Heart left ventricle (tissue), 16 donors: ENCODE data around the gene ENOX2. TPM values are rescaled to one million over a fixed set of nuclear protein-coding genes. Genes with fewer than 3 reads are reported as not detected.
"Not testable (repeated sequence)": the region's sequence is repeated elsewhere in the genome, so short reads cannot be mapped to it uniquely, and the experiment has no call there.

ENCODE experiments used
- ATAC-seq, 4 donors: fragments of 200-7000 bp; cut with Tn5 transposase; one replicate each; pipeline ENCODE4 v1.9.1; 2020 to 2022; ENCODE audit warnings: moderate library complexity in 4 of 4, mild to moderate bottlenecking in 3 of 4, moderate number of reproducible peaks in 1 of 4
- DNase-seq, 5 donors: peaks; one replicate each; pipeline ENCODE4 v3.0.0-alpha.2; 2020
- H3K27ac ChIP-seq, 12 donors: fragments of 200-600 bp; sonication (generic) in 4 of 12; one replicate each; pipeline versions ENCODE4 v1.5.0 to v1.8.0; 2016 to 2022; ENCODE audit warnings: mild to moderate bottlenecking in 2 of 12
- H3K27me3 ChIP-seq, 9 donors: fragments of 200-600 bp; sonication (generic) in 2 of 9; one replicate each; pipeline versions ENCODE4 v1.5.1 to v1.8.0; 2016 to 2022; ENCODE audit warnings: mild to moderate bottlenecking in 3 of 9
- H3K36me3 ChIP-seq, 9 donors: fragments of 200-600 bp; sonication (generic) in 2 of 9; one replicate each; pipeline versions ENCODE4 v1.5.0 to v1.8.0; 2018 to 2022; ENCODE audit warnings: mild to moderate bottlenecking in 2 of 9
- H3K4me1 ChIP-seq, 12 donors: fragments of 200-600 bp; sonication (generic) in 4 of 12; one replicate each; pipeline versions ENCODE4 v1.5.0 to v1.8.0; 2016 to 2022; ENCODE audit warnings: mild to moderate bottlenecking in 3 of 12
- H3K4me3 ChIP-seq, 12 donors: fragments of 200-600 bp; sonication (generic) in 4 of 12; one replicate each; pipeline versions ENCODE4 v1.5.0 to v1.8.0; 2017 to 2022; ENCODE audit warnings: mild to moderate bottlenecking in 9 of 12, moderate library complexity in 4 of 12
- H3K9me3 ChIP-seq, 12 donors: fragments of 200-600 bp; sonication (generic) in 4 of 12; one replicate each; pipeline versions ENCODE4 v1.5.0 to v1.8.0; 2016 to 2022; ENCODE audit warnings: mild to moderate bottlenecking in 1 of 12
- POLR2A ChIP-seq, 2 donors: fragments of 450-650 bp; IDR thresholded peaks; one replicate each; pipeline ENCODE4 v1.6.1; 2017; ENCODE audit warnings: antibody characterized with exemption in 2 of 2, mild to moderate bottlenecking in 2 of 2, moderate library complexity in 2 of 2
- WGBS, 4 donors: extraction: QIAGEN DNeasy Blood & Tissue Kit in 2 of 4; methylation state at CpG; one replicate each; pipeline versions ENCODE4 v1.1.5 to v1.1.7; 2013 to 2018; 5-methylcytosine and 5-hydroxymethylcytosine counted together
- intact Hi-C, 10 donors: fragments of 100-400 bp; cut with DNase I; formaldehyde crosslinking; loops; one replicate each; pipeline versions ENCODE4 v1.11.1 to v1.14.2; 2022
- polyA plus RNA-seq, 2 donors: library from polyadenylated mRNA; stranded (reverse); fragments of 200-250 nt; gene quantifications; one replicate each; pipeline ENCODE4 v1.2.3, GENCODE V29; 2013
- total RNA-seq, 9 donors: library from RNA; depleted of rRNA in 2 of 9; stranded (reverse); fragments of >200 nt in 2 of 9; fragmentation: NEBNext Ultra II Directional in 3 of 9; extraction: Animal tissue kit (Norgen Biotek cat#: 25700) in 3 of 9; gene quantifications; one replicate each; pipeline versions ENCODE4 v1.1.0 to v1.2.4, GENCODE V29; 2016 to 2023
- TF ChIP-seq, protein P1 (sequence below), 12 donors: fragments of 200-600 bp; sonication (generic) in 4 of 12; IDR thresholded peaks; one replicate each; pipeline versions ENCODE4 v1.5.0 to v1.8.0; 2018 to 2022; ENCODE audit warnings: antibody characterized with exemption in 12 of 12, mild to moderate bottlenecking in 5 of 12
- donor health status: ischemic (EF 13 %, LVEDD 7.1; RV severe dilation, severe dysfunction).
- donor health status: healthy with polysubstance abuse.
- donor health status: DM: no; HTN: yes; CAD: no.
- donor health status: DM: no; HTN: no; CAD: no.
- donor health status: ischemic (EF 25% LVEDD 6.9; RV normal size, moderate dysfunction).
- donor health status: ischemic (EF 25% LVEDD 5.7; RV mildly dilated, moderate dysfunction).
- donor health status: healthy.
- donor health status: DM: yes; HTN: yes; CAD: no.
- donor health status: ischemic (EF 35%, LVEDD 5.7; RV mildly dilated, moderate dysfunction).
- donor health status: nonischemic (EF 11% LVEDD 7.7; RV severe dilation, severe dysfunction).
- donor health status: DM: yes; HTN: yes; CAD: no.
- donor health status: PGD.
- donor health status: ischemic (EF 29% LVEDD 5.4; RV normal size, mild dysfunction).
- donor health status: nonischemic (EF 23%, LVEDD 6.1; RV moderate dilation, normal function).

Gene ENOX2
- total and polyA plus RNA-seq, 11 donors, result 3.0 to 23.0 (median 17.4) TPM

DNA sequence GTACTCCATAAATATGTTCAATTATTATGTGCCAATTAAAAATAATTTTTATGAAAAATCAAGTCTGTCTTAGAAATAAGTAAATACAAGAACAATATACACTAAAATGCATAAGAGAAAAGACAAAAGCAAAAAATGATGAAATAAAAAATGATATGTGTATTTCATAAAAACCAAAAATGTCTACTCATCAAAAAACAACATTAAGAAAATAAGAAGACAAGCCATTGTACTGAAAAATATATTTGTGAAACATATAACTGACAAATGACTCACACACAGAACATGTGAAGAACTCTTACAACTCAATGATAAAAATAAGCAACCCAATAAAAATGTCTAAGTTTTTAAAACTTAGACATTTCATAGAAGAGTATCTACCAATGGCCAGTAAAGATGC is 34.1 kb upstream of the ENOX2 start:
- Histone ChIP-seq H3K36me3 (no peaks in the 10 kb centered on the region), H3K27ac (no peak overlapping the region), H3K27me3 (peaks cover 0 to 4% (median 0%) of the 10 kb centered on the region in 9 donors), H3K4me1 (no peaks in the 10 kb centered on the region), H3K9me3 (no peaks in the 10 kb centered on the region), H3K4me3 (no peak overlapping the region)
- DNase-seq (no peak), ATAC-seq (no peak)
- intact Hi-C loops, result no loop called here
- no peak for TF ChIP-seq POLR2A (IDR thresholded peaks at IDR 0.05)
- TF ChIP-seq, protein P1, sequence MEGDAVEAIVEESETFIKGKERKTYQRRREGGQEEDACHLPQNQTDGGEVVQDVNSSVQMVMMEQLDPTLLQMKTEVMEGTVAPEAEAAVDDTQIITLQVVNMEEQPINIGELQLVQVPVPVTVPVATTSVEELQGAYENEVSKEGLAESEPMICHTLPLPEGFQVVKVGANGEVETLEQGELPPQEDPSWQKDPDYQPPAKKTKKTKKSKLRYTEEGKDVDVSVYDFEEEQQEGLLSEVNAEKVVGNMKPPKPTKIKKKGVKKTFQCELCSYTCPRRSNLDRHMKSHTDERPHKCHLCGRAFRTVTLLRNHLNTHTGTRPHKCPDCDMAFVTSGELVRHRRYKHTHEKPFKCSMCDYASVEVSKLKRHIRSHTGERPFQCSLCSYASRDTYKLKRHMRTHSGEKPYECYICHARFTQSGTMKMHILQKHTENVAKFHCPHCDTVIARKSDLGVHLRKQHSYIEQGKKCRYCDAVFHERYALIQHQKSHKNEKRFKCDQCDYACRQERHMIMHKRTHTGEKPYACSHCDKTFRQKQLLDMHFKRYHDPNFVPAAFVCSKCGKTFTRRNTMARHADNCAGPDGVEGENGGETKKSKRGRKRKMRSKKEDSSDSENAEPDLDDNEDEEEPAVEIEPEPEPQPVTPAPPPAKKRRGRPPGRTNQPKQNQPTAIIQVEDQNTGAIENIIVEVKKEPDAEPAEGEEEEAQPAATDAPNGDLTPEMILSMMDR (IDR thresholded peaks at IDR 0.05), result no peak

DNA sequence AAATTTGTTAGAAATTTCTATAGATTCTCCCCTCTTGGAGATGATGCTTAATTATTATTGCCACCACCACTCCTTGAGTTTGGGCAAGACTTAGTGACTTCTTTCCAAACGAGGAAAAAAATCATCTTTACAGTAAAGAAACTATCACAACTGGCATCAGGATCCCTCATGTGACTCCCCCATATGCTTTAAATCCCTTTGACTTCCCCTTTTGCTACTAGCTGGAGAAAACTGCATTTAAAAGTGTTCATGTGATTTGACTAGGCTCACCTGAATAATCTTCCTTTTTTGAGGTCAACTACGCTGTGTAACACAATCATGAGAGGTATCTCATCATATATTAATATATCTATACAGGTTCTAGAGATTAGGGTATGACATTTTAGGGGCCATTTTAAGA is 30.3 kb upstream of the ENOX2 start:
- WGBS, 4 donors, result 56 to 75% (median 72%) methylated on average over 2 of the region's 2 CpGs
- intact Hi-C loops, result no loop called here
- H3K36me3 ChIP-seq, result no peaks in the 10 kb centered on the region
- no peak overlapping the region for H3K4me3 ChIP-seq
- H3K4me1 ChIP-seq, result no peaks in the 10 kb centered on the region
- peaks cover 0 to 15% (median 0%) of the 10 kb centered on the region in 9 donors for H3K27me3 ChIP-seq
- no peak for ATAC-seq
- no peak for DNase-seq
- H3K27ac ChIP-seq, result no peak overlapping the region
- no peak for TF ChIP-seq POLR2A (IDR thresholded peaks at IDR 0.05)
- TF ChIP-seq, protein P1 (IDR thresholded peaks at IDR 0.05), result no peak
- no peaks in the 10 kb centered on the region for H3K9me3 ChIP-seq

DNA sequence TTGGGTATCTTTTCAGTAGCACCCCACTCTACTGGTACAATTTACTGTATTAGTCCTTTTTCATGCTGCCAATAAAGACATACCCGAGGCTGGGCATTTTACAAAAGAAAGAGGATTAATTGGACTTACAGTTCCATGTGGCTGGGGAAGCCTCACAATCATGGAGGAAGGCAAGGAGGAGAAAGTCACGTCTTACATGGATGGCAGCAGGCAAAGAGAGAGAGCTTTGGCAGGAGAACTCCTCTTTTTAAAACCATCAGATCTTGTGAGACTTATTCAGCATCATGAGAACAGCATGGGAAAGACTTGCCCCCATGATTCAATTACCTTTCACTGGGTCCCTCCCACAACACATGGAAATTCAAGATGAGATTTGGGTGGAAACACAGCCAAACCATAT is 17.4 kb upstream of the ENOX2 start:
- H3K27ac ChIP-seq, intact Hi-C loops, H3K4me1 ChIP-seq, H3K9me3 ChIP-seq, H3K4me3 ChIP-seq, ATAC-seq, DNase-seq, H3K36me3 ChIP-seq: not testable (repeated sequence)
- 44 to 68% (median 52%) methylated on average over 2 of the region's 2 CpGs for WGBS, 4 donors
- H3K27me3 ChIP-seq, result peaks cover 0 to 18% (median 0%) of the 10 kb centered on the region in 9 donors

GRCh38 chrX:130919676-130920075 is 16.7 kb upstream of the ENOX2 start:
- intact Hi-C loops, result loop anchor here in 9 of 10 donors (5.0 to 10.0 kb wide), 9 partner anchors 342 to 1315 kb away; no protein-coding TSS in a partner anchor
- H3K4me1 ChIP-seq, DNase-seq, H3K27ac ChIP-seq, H3K9me3 ChIP-seq, ATAC-seq, H3K36me3 ChIP-seq, H3K4me3 ChIP-seq: not testable (repeated sequence)
- 15 to 44% (median 36%) methylated on average over 1 of the region's 1 CpG for whole genome bisulfite sequencing, 4 donors
- H3K27me3 ChIP-seq, result peaks cover 0 to 12% (median 0%) of the 10 kb centered on the region in 9 donors

GRCh38 chrX:130918498-130918897 is 15.5 kb upstream of the ENOX2 start:
- not testable (repeated sequence) for H3K27ac ChIP-seq, DNase-seq, H3K36me3 ChIP-seq, H3K9me3 ChIP-seq, H3K4me3 ChIP-seq, H3K4me1 ChIP-seq, ATAC-seq
- peaks cover 0 to 21% (median 0%) of the 10 kb centered on the region in 9 donors for H3K27me3 ChIP-seq
- intact Hi-C loops, result loop anchor here in 9 of 10 donors (5.0 to 10.0 kb wide), 9 partner anchors 341 to 1314 kb away; no protein-coding TSS in a partner anchor
- WGBS, 4 donors, result 41 to 52% (median 48%) methylated on average over 2 of the region's 2 CpGs
